GM06990 (cell line): ENCODE data around the gene DNAJC16.

Source experiments
- DNase-seq: peaks from one replicate; pipeline ENCODE4 v3.0.0-alpha.2; 2011; ENCODE audit not compliant: insufficient read length; ENCODE audit errors: extremely low read depth
- H3K27me3 ChIP-seq: replicated peaks from 2 replicates; pipeline ENCODE4 v1.6.0; 2011; ENCODE audit warnings: low read length; ENCODE audit not compliant: control insufficient read depth, insufficient read depth
- H3K36me3 ChIP-seq: 2 replicates; pipeline ENCODE4 v1.5.1; 2011; ENCODE audit warnings: low read length; ENCODE audit not compliant: control insufficient read depth, insufficient read depth
- H3K4me3 ChIP-seq: replicated peaks from 2 replicates; pipeline ENCODE4 v1.5.1; 2011; ENCODE audit warnings: low read depth, mild to moderate bottlenecking, control low read depth, low read length
- TF ChIP-seq, protein P1 (sequence below): IDR thresholded peaks from 2 replicates; pipeline ENCODE4 v1.5.1; 2011; ENCODE audit warnings: low read length, control low read depth, mild to moderate bottlenecking, inconsistent platforms; ENCODE audit not compliant: insufficient read depth, poor library complexity, severe bottlenecking

Gene DNAJC16

DNA sequence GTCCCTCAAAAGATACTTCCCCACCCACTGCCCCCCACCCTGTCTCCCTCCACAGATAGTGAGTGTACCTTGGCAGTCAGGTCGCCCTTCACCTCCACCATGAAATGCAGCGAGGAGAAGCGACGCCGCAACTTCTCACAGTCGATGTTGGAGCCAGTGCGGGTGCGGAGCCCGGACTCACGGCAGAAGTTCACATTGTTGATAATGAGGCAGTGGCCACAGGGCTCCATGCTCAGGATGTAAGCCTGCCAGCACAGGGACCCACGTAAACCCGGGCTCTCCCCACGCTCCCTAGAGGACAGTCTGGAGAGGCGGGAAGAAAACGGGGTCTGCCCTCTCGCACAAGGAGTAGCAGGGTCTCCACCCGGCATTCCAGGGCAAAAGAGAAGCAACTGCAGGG, 19.8 kb upstream of the DNAJC16 start:
- TF ChIP-seq, protein P1, sequence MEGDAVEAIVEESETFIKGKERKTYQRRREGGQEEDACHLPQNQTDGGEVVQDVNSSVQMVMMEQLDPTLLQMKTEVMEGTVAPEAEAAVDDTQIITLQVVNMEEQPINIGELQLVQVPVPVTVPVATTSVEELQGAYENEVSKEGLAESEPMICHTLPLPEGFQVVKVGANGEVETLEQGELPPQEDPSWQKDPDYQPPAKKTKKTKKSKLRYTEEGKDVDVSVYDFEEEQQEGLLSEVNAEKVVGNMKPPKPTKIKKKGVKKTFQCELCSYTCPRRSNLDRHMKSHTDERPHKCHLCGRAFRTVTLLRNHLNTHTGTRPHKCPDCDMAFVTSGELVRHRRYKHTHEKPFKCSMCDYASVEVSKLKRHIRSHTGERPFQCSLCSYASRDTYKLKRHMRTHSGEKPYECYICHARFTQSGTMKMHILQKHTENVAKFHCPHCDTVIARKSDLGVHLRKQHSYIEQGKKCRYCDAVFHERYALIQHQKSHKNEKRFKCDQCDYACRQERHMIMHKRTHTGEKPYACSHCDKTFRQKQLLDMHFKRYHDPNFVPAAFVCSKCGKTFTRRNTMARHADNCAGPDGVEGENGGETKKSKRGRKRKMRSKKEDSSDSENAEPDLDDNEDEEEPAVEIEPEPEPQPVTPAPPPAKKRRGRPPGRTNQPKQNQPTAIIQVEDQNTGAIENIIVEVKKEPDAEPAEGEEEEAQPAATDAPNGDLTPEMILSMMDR: no peak
- no peaks in the 10 kb centered on the region for H3K27me3 ChIP-seq
- peaks cover 7% of the 10 kb centered on the region; the same call in 1 of the 2 replicates for H3K36me3 ChIP-seq
- H3K4me3 ChIP-seq: no peak overlapping the region
- no peak for DNase-seq

DNA sequence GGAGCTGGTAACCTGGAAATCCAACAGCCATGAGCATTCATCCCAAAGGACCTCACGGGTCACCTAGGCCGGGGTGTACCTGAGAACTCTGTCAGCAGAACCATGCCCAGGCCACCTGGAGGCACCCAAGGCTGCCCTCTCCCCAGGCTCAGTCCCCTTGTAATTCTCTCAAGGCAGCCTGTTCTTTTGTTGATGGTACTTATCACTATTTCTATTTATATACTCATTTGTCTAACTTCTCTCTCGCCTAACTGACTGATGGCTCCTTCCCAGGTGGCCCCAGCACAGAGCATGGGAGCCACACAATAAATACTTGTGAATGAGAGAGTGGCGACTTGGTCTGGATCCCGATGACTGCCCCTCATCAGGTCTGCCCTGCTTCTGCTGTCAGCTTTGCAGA, 19.4 kb upstream of the DNAJC16 start:
- H3K4me3 ChIP-seq: no peak overlapping the region
- TF ChIP-seq, protein P1: no peak
- H3K27me3 ChIP-seq: no peaks in the 10 kb centered on the region
- peaks cover 8% of the 10 kb centered on the region for H3K36me3 ChIP-seq
- DNase-seq: no peak

DNA sequence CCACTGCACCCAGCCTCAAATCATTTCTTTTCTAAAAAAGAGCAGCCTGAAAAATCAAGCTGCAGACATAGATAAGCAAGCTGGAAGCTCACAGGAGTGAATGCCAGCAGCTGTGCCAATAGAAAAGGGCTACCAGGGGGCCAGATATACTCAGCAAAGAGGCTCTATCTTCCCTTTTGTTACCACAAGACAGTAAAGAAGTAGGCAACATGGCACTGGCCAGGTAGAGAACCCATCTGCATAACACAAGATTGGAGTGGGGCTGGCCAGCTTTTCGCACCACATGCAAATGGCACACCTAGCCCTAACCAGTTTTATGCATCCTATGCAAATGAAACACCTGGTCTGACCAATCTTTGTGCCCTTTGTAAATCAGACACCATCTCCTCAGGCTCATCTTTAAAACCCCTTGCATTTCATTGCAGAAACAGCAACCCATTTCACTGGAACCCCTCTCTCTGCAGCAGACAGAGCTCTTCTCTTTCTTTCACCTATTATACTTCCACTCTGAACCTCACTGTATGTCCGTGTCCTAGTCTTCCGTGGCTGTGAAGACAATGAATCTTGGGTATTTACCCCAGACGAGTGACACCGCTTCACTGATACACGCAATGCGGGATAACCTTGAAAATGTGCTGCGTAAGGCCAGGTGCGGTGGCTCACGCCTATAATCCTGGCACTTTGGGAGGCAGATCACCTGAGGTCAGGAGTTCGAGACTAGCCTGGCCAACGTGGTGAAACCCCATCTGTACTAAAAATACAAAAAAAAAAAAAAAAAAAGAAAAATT, 17.8 kb upstream of the DNAJC16 start:
- DNase-seq: no peak
- H3K4me3 ChIP-seq: no peak overlapping the region
- H3K36me3 ChIP-seq: peaks cover 8% of the 10 kb centered on the region
- H3K27me3 ChIP-seq: no peaks in the 10 kb centered on the region
- TF ChIP-seq, protein P1: no peak

DNA sequence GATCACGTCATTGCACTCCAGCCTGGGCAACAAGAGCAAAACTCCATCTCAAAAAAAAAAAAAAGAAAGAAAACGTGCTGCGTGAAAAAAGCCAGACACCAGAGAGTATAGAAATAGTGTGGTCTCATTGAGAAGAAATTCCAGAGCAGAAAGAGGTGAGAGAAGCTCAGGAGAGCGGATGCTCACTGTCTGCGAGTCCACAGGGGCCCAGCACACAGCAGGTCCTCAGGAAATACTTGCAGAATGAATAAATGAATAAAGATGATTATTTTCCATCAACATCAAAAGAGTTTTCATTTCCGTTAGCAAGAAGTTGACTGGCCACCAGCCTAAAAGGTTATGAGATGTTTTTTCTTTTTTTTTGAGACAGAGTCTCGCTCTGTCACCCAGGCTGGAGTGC, 17.1 kb upstream of the DNAJC16 start:
- Histone ChIP-seq H3K27me3 (no peaks in the 10 kb centered on the region), H3K36me3 (peaks cover 7% of the 10 kb centered on the region), H3K4me3 (no peak overlapping the region)
- TF ChIP-seq, protein P1: no peak
- no peak for DNase-seq

DNA sequence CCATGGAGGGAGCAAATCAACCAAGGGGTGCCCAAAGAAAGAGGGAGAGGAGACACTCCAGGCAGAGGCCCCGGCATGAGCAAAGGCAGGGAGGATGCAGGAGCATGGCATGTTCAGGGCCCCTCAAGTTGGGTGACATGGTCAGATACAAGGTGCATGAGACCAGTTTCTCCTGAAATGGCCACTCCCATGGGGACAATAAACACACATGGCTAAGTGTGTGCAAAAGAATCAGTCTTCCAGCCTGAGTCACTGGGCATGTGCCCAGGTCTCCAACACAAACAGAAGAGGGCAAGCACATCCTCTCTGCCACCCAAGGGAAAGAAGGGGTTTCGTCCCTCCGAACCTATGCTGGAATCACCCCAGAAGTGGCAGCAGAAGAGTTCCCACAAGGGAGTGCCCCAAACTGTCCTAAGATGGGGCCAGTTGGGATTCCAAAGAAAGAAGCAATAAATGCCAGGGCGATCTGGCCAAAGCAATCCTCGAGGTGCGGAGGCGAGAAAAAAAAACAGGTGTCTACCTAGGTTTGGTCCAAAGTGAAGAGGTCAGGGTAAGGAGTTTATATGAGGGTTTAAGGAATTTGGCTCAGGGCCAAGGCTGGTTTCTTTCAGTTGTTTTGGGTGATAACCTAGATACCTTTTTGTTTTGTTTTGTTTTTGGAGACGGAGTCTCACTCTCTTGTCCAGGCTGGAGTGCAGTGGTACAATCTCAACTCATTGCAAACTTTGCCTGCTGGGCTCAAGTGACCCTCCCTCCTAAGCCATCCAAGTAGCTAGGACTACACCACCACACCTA, 15.8 kb upstream of the DNAJC16 start:
- Histone ChIP-seq H3K36me3 (peaks cover 2% of the 10 kb centered on the region), H3K4me3 (no peak overlapping the region), H3K27me3 (no peaks in the 10 kb centered on the region)
- TF ChIP-seq, protein P1: no peak
- no peak for DNase-seq
